ENCODE data around the gene CNIH4. TPM values are rescaled to one million over a fixed set of nuclear protein-coding genes. Genes with fewer than 3 reads are reported as not detected.

The CNIH4 gene
- total and polyA plus RNA-seq, 12 donors, result 10.0 to 73.0 (median 42.4) TPM

DNA sequence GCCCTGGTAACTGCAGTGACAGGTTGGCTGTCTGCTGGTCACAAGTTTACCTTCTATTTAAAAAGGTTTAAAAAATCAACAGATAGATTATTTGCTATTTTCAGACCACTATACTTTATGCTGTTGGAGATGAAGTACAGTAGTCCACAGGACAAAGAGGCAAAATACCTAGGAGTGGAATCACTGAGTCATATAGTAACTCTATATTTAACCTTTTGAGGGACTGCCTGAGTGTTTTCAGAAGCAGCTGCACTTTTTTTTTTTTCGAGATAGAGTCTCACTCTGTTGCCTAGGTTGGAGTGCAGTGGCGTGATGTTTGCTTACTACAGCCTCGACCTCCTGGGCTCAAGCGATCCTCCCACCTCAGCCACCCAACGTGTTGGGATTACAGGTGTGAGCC is 11.7 kb downstream of the CNIH4 start:
- no peak for DNase-seq
- H3K27me3 ChIP-seq, result no peaks in the 10 kb centered on the region
- H3K36me3 ChIP-seq (replicated peaks in 1 of 2), result peaks cover 0 to 67% of the 10 kb centered on the region in 2 donors
- 82 to 95% (median 91%) methylated on average over 5 of the region's 5 CpGs for WGBS, 4 donors
- TF ChIP-seq POLR2A (IDR thresholded peaks at IDR 0.05), result no peak
- TF ChIP-seq, protein P1, sequence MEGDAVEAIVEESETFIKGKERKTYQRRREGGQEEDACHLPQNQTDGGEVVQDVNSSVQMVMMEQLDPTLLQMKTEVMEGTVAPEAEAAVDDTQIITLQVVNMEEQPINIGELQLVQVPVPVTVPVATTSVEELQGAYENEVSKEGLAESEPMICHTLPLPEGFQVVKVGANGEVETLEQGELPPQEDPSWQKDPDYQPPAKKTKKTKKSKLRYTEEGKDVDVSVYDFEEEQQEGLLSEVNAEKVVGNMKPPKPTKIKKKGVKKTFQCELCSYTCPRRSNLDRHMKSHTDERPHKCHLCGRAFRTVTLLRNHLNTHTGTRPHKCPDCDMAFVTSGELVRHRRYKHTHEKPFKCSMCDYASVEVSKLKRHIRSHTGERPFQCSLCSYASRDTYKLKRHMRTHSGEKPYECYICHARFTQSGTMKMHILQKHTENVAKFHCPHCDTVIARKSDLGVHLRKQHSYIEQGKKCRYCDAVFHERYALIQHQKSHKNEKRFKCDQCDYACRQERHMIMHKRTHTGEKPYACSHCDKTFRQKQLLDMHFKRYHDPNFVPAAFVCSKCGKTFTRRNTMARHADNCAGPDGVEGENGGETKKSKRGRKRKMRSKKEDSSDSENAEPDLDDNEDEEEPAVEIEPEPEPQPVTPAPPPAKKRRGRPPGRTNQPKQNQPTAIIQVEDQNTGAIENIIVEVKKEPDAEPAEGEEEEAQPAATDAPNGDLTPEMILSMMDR (IDR thresholded peaks at IDR 0.05), result no peak
- intact Hi-C loops (cut with DNase I), result no loop called here
- no peaks in the 10 kb centered on the region for H3K9me3 ChIP-seq (replicated peaks in 1 of 3)
- H3K4me1 ChIP-seq (replicated peaks in 1 of 2), result peaks cover 0 to 3% of the 10 kb centered on the region in 2 donors
- no peak overlapping the region for H3K27ac ChIP-seq
- no peak overlapping the region for H3K4me3 ChIP-seq

DNA sequence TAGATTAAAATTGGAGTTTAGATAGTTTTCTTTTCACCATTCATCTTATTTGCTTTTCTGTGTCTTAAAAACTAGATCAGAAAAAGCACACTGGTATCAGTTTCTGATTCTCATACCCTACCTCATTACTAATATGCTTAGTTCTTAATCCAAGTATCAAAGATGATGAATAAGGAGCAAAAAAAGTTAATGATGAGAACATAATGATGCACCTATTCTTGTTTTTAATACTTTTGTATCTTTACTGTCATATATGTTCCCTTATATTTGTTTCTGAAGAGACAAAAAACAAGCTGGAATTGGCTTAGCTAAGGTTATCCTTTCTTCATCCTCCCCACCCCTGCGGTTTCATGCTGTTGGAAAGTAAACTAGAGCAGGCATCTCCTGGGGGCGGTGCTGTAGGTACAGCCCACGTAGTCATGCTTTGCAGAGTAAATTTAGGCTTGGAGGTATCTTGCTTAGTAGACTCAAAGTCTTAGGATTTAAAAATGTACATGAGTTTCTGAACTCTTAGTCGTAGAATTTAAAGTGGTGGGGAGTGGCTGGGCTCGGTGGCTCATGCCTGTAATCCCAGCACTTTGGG is 16.4 kb downstream of the CNIH4 start:
- H3K9me3 ChIP-seq (replicated peaks in 1 of 3), result no peaks in the 10 kb centered on the region
- H3K36me3 ChIP-seq (replicated peaks in 1 of 2), result peaks cover 0 to 72% of the 10 kb centered on the region in 2 donors
- WGBS, 4 donors, result 94 to 96% (median 95%) methylated on average over 5 of the region's 5 CpGs

DNA sequence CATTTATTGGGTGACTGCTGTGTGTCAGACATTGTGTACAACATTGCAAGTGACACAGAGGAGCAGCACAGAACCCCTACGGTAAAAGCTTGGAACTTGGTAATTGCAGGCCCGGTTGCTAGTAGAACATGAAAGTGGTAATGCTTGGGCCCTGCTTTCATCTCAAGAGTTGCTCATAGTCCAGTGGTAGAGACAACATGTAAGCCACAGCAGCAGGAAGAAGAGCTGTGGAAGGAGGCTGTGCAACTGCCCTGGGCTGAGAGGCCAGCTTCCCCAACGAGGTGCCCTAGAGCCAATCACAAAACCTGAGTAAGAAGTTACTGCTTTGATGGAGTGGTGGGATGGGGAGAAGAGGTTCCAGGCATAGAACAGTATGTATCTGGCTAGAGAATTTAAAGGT is 18.4 kb downstream of the CNIH4 start:
- H3K36me3 ChIP-seq (replicated peaks in 1 of 2), result peaks cover 0 to 61% of the 10 kb centered on the region in 2 donors

More for the DNA sequence above, 16.4 kb downstream of the CNIH4 start:
- H3K4me3 ChIP-seq, result no peak overlapping the region
- DNase-seq, result no peak
- peaks cover 7 to 26% of the 10 kb centered on the region in 2 donors for H3K4me1 ChIP-seq (replicated peaks in 1 of 2)
- intact Hi-C loops (cut with DNase I), result loop anchor here in 1 of 2 donors (10.0 kb wide), 1 partner anchor 82 kb away; no protein-coding TSS in a partner anchor
- H3K27ac ChIP-seq, result no peak overlapping the region
- no peaks in the 10 kb centered on the region for H3K27me3 ChIP-seq
- TF ChIP-seq, protein P1 (IDR thresholded peaks at IDR 0.05), result no peak
- no peak for TF ChIP-seq POLR2A (IDR thresholded peaks at IDR 0.05)

GRCh38 chr1:224377676-224378006 is 21.0 kb downstream of the CNIH4 start:
- Histone ChIP-seq H3K27me3 (no peaks in the 10 kb centered on the region), H3K36me3 (replicated peaks in 1 of 2) (peaks cover 0 to 40% of the 10 kb centered on the region in 2 donors), H3K27ac (peak overlapping the region in 1 of 5 donors; percentile 52), H3K4me3 (no peak overlapping the region), H3K4me1 (replicated peaks in 1 of 2) (peaks cover 7 to 35% of the 10 kb centered on the region in 2 donors), H3K9me3 (replicated peaks in 1 of 3) (no peaks in the 10 kb centered on the region)
- 61 to 70% (median 64%) methylated on average over 2 of the region's 2 CpGs for WGBS, 4 donors
- no peak for TF ChIP-seq POLR2A (IDR thresholded peaks at IDR 0.05)
- TF ChIP-seq, protein P1 (IDR thresholded peaks at IDR 0.05), result no peak
- intact Hi-C loops (cut with DNase I), result loop anchor here in 1 of 2 donors (10.0 kb wide), 1 partner anchor 77 kb away; no protein-coding TSS in a partner anchor
- peak in 1 of 7 donors; percentile 16 for DNase-seq

More for the DNA sequence above, 18.4 kb downstream of the CNIH4 start:
- H3K4me3 ChIP-seq, result no peak overlapping the region
- peaks cover 7 to 30% of the 10 kb centered on the region in 2 donors for H3K4me1 ChIP-seq (replicated peaks in 1 of 2)
- no peak overlapping the region for H3K27ac ChIP-seq
- no peak for TF ChIP-seq POLR2A (IDR thresholded peaks at IDR 0.05)
- TF ChIP-seq, protein P1 (IDR thresholded peaks at IDR 0.05), result no peak
- 83 to 88% (median 85%) methylated on average over 3 of the region's 3 CpGs for WGBS, 4 donors
- intact Hi-C loops (cut with DNase I), result loop anchor here in 1 of 2 donors (10.0 kb wide), 1 partner anchor 80 kb away; no protein-coding TSS in a partner anchor
- DNase-seq, result no peak
- no peaks in the 10 kb centered on the region for H3K9me3 ChIP-seq (replicated peaks in 1 of 3)
- H3K27me3 ChIP-seq, result no peaks in the 10 kb centered on the region
